Natural killer cell treated with Interleukin-12 subunit alpha and Interleukin-12 subunit beta and Interleukin-15 and Interleukin-18, amount 100 ng/mL, for 72 hours (primary cell): ENCODE measurements around the gene OR4F15. TPM values are rescaled to one million over a fixed set of nuclear protein-coding genes. Genes with fewer than 3 reads are reported as not detected.
"Not testable (repeated sequence)": the region's sequence is repeated elsewhere in the genome, so short reads cannot be mapped to it uniquely, and the experiment has no call there.

ENCODE experiments used
- ATAC-seq, 2 donors: fragments of 150-1000 bp; cut with Tn5 transposase in 1 of 2; sonication (Bioruptor Pico), chemical (Tn5 transposase) in 1 of 2; 2 replicates each; pipeline ENCODE4 v1.10.0; 2021
- DNase-seq: peaks from one replicate; pipeline ENCODE4 v3.0.0; 2022; ENCODE audit warnings: low spot score
- H3K27ac Mint-ChIP-seq, 2 donors: 1 replicate in 1 of 2; 2 replicates in 1 of 2; pipeline ENCODE4 v1.8.0; 2022; ENCODE audit warnings: mixed read lengths in 2 of 2, mild to moderate bottlenecking in 1 of 2, moderate library complexity in 1 of 2
- H3K27me3 Mint-ChIP-seq, 2 donors: 1 replicate in 1 of 2; 2 replicates in 1 of 2; pipeline ENCODE4 v1.8.0; 2022; ENCODE audit warnings: mixed read lengths in 2 of 2
- H3K36me3 Mint-ChIP-seq: one replicate; pipeline ENCODE4 v1.8.0; 2022; ENCODE audit warnings: mixed read lengths
- H3K4me1 Mint-ChIP-seq, 2 donors: 1 replicate in 1 of 2; 2 replicates in 1 of 2; pipeline ENCODE4 v1.8.0; 2022; ENCODE audit warnings: low read depth in 2 of 2, mixed read lengths in 2 of 2, mild to moderate bottlenecking in 1 of 2
- H3K4me3 Mint-ChIP-seq: one replicate; pipeline ENCODE4 v1.8.0; 2022; ENCODE audit warnings: mixed read lengths
- H3K9me3 Mint-ChIP-seq: 2 replicates; pipeline ENCODE4 v1.8.0; 2022; ENCODE audit warnings: mixed read lengths
- total RNA-seq, 2 donors: library from RNA; stranded (reverse); gene quantifications; one replicate each; pipeline ENCODE4 v1.2.3, GENCODE V29; 2022

OR4F15 gene, protein sequence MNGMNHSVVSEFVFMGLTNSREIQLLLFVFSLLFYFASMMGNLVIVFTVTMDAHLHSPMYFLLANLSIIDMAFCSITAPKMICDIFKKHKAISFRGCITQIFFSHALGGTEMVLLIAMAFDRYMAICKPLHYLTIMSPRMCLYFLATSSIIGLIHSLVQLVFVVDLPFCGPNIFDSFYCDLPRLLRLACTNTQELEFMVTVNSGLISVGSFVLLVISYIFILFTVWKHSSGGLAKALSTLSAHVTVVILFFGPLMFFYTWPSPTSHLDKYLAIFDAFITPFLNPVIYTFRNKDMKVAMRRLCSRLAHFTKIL
- not detected for total RNA-seq

GRCh38 chr15:101811902-101812301 lies at the start of gene OR4F15:
OR4F15 (plus strand) TSS chr15:101812202; CDS start chr15:101818187, 5,985 bp downstream.
- no peak for DNase-seq
- Mint-ChIP-seq H3K27me3 (peaks cover 18 to 51% of the 10 kb centered on the region in 2 donors), H3K4me1 (no peaks in the 10 kb centered on the region), H3K36me3 (no peaks in the 10 kb centered on the region), H3K9me3 (no peaks in the 10 kb centered on the region), H3K27ac (no peak within 1 kb of the TSS), H3K4me3 (no peak within 1 kb of the TSS)
- ATAC-seq: no peak

DNA sequence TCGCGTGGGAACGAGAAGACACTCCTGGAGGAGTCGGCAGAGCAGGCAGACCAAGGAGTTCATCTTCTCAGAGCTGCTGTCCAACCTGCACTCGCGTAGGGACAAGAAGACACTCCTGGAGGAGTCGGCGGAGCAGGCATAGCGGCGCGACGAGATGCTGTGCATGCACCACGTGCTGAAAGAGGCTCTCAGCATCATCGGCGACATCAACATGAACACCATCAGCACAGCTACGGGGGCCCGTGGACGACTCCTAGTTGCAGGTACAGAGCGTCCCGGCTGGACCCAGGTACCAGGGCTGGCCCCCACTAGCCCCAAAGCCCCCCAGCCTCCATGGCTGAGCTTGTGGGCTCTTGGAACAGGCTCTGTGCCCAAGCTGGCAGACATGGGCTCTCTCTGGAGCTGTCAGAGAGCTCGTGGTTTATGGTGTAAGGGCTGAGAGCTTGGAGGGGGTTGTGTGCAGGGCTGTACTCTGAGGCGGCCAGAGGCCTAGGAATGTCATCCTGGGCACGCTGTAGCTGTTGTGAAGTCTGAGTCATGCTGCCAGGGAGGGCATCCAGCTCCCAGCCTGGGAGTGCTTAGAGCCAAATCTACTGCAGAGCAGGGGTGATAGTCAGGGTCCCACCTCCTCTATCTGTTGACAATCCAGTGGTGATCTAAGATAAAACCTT lies 47.2 kb upstream of the OR4F15 start:
- not testable (repeated sequence) for H3K4me3 Mint-ChIP-seq, H3K36me3 Mint-ChIP-seq, H3K4me1 Mint-ChIP-seq, DNase-seq, H3K9me3 Mint-ChIP-seq, ATAC-seq, H3K27me3 Mint-ChIP-seq, H3K27ac Mint-ChIP-seq

- H3K4me3 Mint-ChIP-seq, H3K36me3 Mint-ChIP-seq, H3K4me1 Mint-ChIP-seq, H3K27me3 Mint-ChIP-seq, ATAC-seq, H3K9me3 Mint-ChIP-seq, DNase-seq, H3K27ac Mint-ChIP-seq: not testable (repeated sequence)
Measured at GRCh38 chr15:101765340-101765671, 46.7 kb upstream of the OR4F15 start.

DNA sequence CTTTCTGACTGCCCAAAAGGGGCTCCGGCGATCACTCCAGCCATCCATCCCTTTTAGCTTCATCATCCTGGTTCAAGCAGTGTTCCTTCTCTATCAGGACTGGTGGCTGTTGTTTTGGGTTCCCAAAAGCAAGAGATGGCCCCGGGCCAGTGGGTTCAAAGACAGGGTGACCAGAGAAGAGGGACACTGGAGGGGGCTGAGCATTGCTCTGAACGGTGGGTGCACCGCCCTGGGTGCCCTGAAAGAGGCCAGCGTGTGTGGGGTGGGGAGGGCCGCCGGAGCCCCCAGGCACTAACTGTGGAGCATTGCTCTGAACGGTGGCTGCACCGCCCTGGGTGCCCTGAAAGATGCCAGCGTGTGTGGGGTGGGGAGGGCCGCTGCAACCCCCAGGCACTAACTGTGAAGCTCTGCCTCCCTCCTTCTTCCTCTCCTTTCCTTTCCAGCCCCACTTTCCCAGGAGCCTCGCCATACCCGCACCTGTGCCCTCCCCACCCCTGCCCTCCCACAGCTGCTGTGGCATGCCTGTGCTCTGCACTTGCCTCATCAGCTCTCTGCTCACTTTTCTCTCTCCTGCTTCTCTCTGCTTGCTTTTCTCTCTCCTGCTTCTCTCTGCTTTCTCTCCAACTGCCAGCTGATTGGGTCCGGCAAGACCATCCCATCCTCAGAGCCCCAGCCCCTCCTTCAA lies 46.1 kb upstream of the OR4F15 start:
- no peak overlapping the region for H3K27ac Mint-ChIP-seq

GRCh38 chr15:101767083-101767640 lies 44.8 kb upstream of the OR4F15 start:
- H3K27me3 Mint-ChIP-seq, H3K4me3 Mint-ChIP-seq, ATAC-seq, H3K27ac Mint-ChIP-seq, H3K9me3 Mint-ChIP-seq, H3K36me3 Mint-ChIP-seq, DNase-seq, H3K4me1 Mint-ChIP-seq: not testable (repeated sequence)

More for the DNA sequence above, 46.1 kb upstream of the OR4F15 start:
- no peaks in the 10 kb centered on the region for H3K9me3 Mint-ChIP-seq
- H3K4me3 Mint-ChIP-seq: no peak overlapping the region
- no peaks in the 10 kb centered on the region for H3K27me3 Mint-ChIP-seq
- H3K4me1 Mint-ChIP-seq: no peaks in the 10 kb centered on the region
- no peaks in the 10 kb centered on the region for H3K36me3 Mint-ChIP-seq
- ATAC-seq: no peak
- no peak for DNase-seq

DNA sequence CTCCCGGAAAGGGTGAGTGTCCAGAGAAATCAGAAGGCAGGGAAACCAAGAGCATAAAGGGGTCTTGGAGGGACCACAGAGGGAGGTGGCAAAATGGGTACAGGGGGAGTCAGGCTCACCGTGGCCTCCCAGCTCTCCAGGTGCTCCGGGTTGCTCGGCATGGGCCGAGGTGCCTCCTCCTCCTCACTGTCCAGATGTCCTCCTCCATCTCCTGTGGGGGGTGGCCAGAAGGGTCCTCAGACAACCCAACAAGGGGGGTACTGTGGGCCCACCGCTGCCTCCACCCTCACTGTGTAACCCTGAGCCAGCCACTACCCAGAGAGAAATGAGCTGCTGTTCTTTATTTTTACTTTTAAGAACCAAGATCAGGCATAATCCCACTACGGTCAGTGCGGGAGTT lies 39.1 kb upstream of the OR4F15 start:
- no peaks in the 10 kb centered on the region for H3K4me1 Mint-ChIP-seq
- H3K4me3 Mint-ChIP-seq: no peak overlapping the region
- H3K9me3 Mint-ChIP-seq: no peaks in the 10 kb centered on the region
- no peaks in the 10 kb centered on the region for H3K27me3 Mint-ChIP-seq
- no peak for ATAC-seq
- H3K27ac Mint-ChIP-seq: no peak overlapping the region
- H3K36me3 Mint-ChIP-seq: no peaks in the 10 kb centered on the region
- DNase-seq: no peak

- no peak for ATAC-seq
- DNase-seq: no peak
- no peaks in the 10 kb centered on the region for H3K27me3 Mint-ChIP-seq
- H3K27ac Mint-ChIP-seq: no peak overlapping the region
- no peaks in the 10 kb centered on the region for H3K9me3 Mint-ChIP-seq
- H3K36me3 Mint-ChIP-seq: no peaks in the 10 kb centered on the region
- no peak overlapping the region for H3K4me3 Mint-ChIP-seq
- H3K4me1 Mint-ChIP-seq: no peaks in the 10 kb centered on the region
Measured at GRCh38 chr15:101773496-101774100, 38.4 kb upstream of the OR4F15 start.

DNA sequence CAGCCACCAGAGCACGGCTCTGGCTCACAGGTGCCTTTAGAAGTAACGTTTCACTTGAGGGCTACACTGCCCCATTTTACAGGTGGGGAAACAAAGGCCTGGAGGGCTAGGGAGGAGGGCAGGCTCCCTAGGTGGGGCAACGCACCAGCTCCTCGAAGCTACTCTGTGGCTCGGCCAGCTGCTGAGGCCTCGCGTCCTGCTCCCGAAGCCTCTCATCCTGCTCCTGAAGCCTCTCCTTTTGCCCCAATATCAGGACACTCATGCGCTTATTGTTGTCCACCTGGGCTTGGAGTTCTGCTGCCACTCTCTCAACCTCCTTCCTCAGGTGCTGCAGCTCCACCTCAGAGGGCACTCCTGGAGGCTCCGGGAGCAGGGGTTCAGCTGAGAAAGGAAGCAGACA lies 36.9 kb upstream of the OR4F15 start:
- Mint-ChIP-seq H3K4me3 (no peak overlapping the region), H3K36me3 (no peaks in the 10 kb centered on the region), H3K4me1 (peaks cover 0 to 3% of the 10 kb centered on the region in 2 donors), H3K9me3 (no peaks in the 10 kb centered on the region), H3K27ac (no peak overlapping the region), H3K27me3 (no peaks in the 10 kb centered on the region)
- ATAC-seq (no peak), DNase-seq (no peak)

DNA sequence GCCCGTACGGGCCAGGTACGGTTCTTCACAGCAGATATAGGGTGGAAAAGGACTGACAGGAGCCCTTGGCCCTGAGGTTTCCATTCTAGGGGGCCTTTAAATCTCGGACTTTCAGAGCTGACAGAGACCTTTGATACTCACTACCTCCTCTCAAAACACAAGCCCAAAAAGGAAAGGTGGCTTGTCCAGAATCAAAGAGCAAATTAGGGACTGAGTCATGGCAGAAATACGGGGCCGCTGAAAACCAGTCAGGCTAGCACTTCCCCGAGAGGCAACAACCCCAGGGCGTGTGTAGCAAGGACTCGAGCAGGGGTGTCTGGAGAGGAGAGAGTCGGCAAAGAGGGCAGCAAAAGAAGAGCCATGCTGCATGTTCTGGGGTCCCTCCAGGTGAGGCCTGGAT lies 33.4 kb upstream of the OR4F15 start:
- H3K27ac Mint-ChIP-seq, ATAC-seq, H3K36me3 Mint-ChIP-seq, H3K4me1 Mint-ChIP-seq, H3K4me3 Mint-ChIP-seq, DNase-seq, H3K9me3 Mint-ChIP-seq, H3K27me3 Mint-ChIP-seq: not testable (repeated sequence)

DNA sequence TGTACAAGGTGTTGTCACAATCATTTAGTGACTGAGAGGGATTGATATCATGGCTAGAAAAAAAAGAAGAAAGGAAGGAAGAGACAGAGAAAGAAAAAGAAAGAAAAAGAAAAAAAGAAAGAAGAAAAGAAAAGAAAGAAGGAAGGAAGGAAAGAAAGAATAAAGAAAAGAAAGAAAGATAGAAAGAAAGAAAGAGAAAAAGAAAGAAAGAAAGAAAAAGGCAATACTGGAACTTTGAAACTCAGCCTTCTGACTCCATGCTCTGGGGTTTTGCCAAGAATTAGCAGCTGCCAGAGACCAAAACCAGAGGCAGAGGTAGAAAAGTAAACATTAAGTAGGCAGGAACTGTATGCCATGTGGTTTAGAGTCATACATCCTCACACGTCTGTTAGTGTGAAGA lies 31.8 kb upstream of the OR4F15 start:
- H3K27ac Mint-ChIP-seq, H3K36me3 Mint-ChIP-seq, DNase-seq, ATAC-seq, H3K4me1 Mint-ChIP-seq, H3K4me3 Mint-ChIP-seq, H3K9me3 Mint-ChIP-seq: not testable (repeated sequence)
- H3K27me3 Mint-ChIP-seq: peaks cover 7 to 21% of the 10 kb centered on the region in 2 donors

DNA sequence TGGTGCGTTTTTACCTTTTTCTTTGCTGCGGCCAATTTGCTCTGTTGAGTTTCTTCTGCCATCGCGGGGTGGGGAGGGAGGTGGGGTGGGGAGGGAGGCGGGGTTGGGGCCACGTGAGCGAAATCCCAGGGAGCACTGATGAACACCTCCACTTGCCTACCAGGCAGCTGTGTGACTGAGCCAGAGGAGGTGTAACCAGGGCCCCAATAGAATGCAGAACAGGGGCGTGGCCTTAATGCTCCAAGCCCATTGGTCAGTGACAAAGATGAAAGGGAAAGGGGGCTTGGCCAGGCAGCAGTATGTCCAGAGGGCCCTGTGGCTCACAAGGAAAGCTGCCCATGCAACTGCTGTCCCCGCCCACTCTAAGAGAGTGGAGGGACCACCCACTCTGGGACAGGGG lies 30.1 kb upstream of the OR4F15 start:
- H3K27ac Mint-ChIP-seq: no peak overlapping the region

DNA sequence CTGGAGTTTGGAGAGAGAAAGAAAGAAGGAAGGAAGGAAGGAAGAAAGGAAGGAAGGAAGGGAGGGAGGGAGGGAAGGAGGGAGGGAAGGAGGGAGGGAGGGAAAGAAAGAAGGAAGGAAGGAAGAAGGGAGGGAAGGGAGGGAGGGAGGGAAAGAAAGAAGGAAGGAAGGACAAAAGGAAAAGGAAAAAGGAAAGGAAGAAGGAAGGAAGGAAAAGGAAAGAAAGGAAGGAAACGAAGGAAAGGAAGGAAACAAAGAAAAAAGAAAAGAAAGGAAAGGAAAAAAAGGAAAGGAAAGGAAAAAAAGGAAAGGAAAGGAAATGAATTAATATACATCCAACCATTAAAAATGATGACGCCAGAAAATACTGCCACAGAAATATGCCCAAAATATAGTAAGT lies 27.4 kb upstream of the OR4F15 start:
- no peaks in the 10 kb centered on the region for H3K36me3 Mint-ChIP-seq
- H3K27me3 Mint-ChIP-seq: peaks cover 16 to 35% of the 10 kb centered on the region in 2 donors
- ATAC-seq (no peak), DNase-seq (no peak)
- no peak overlapping the region for H3K27ac Mint-ChIP-seq
- no peak overlapping the region for H3K4me3 Mint-ChIP-seq
- peaks cover 0 to 5% of the 10 kb centered on the region in 2 donors for H3K4me1 Mint-ChIP-seq
- no peaks in the 10 kb centered on the region for H3K9me3 Mint-ChIP-seq

More for the DNA sequence above, 30.1 kb upstream of the OR4F15 start:
- DNase-seq (no peak), ATAC-seq (no peak)
- Mint-ChIP-seq H3K4me3 (no peak overlapping the region), H3K36me3 (no peaks in the 10 kb centered on the region), H3K27me3 (peaks cover 12 to 35% of the 10 kb centered on the region in 2 donors), H3K4me1 (peaks cover 0 to 5% of the 10 kb centered on the region in 2 donors), H3K9me3 (no peaks in the 10 kb centered on the region)

- H3K36me3 Mint-ChIP-seq, H3K9me3 Mint-ChIP-seq, H3K27ac Mint-ChIP-seq, DNase-seq, H3K4me1 Mint-ChIP-seq, H3K4me3 Mint-ChIP-seq, ATAC-seq: not testable (repeated sequence)
- H3K27me3 Mint-ChIP-seq: peaks cover 14 to 27% of the 10 kb centered on the region in 2 donors
Measured at GRCh38 chr15:101786422-101786821, 25.6 kb upstream of the OR4F15 start.
